ENCODE data around the gene CLTA.

DNA sequence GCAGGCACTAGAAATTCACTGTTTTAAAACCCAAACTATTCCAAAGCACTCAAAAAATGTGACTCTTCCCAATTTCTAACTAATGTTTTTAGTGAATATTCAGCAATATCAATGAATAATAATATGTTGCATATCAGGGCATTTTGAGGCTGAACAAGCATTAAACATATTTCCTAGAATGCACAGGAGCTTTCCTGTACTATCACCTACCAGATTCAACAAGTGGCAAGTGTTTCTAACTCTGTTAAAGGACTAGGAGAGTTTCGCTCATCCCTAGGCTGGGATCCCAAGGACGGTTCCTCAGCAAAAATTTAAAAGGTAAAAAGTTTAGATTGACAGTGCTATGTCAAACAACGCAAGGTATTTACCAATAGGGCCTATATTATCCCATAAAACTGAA is 46.5 kb downstream of the CLTA start:
- TF ChIP-seq ZNF561 (tag by site-specific recombination; IDR thresholded peaks at IDR 0.05; ENCODE audit: borderline replicate concordance) (no peak), KLF8 (tag by site-specific recombination; IDR thresholded peaks at IDR 0.05) (no peak), ZNF10 (tag by site-specific recombination; IDR thresholded peaks at IDR 0.05) (no peak), GLI2 (tag by site-specific recombination; IDR thresholded peaks at IDR 0.05; ENCODE audit: borderline replicate concordance, low read depth) (no peak)
- TF ChIP-seq, protein P1, sequence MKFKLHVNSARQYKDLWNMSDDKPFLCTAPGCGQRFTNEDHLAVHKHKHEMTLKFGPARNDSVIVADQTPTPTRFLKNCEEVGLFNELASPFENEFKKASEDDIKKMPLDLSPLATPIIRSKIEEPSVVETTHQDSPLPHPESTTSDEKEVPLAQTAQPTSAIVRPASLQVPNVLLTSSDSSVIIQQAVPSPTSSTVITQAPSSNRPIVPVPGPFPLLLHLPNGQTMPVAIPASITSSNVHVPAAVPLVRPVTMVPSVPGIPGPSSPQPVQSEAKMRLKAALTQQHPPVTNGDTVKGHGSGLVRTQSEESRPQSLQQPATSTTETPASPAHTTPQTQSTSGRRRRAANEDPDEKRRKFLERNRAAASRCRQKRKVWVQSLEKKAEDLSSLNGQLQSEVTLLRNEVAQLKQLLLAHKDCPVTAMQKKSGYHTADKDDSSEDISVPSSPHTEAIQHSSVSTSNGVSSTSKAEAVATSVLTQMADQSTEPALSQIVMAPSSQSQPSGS (tag by site-specific recombination; IDR thresholded peaks at IDR 0.05; ENCODE audit: low read depth), result no peak
- TF ChIP-seq, protein P2, sequence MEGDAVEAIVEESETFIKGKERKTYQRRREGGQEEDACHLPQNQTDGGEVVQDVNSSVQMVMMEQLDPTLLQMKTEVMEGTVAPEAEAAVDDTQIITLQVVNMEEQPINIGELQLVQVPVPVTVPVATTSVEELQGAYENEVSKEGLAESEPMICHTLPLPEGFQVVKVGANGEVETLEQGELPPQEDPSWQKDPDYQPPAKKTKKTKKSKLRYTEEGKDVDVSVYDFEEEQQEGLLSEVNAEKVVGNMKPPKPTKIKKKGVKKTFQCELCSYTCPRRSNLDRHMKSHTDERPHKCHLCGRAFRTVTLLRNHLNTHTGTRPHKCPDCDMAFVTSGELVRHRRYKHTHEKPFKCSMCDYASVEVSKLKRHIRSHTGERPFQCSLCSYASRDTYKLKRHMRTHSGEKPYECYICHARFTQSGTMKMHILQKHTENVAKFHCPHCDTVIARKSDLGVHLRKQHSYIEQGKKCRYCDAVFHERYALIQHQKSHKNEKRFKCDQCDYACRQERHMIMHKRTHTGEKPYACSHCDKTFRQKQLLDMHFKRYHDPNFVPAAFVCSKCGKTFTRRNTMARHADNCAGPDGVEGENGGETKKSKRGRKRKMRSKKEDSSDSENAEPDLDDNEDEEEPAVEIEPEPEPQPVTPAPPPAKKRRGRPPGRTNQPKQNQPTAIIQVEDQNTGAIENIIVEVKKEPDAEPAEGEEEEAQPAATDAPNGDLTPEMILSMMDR (tag by site-specific recombination; IDR thresholded peaks at IDR 0.05), result no peak
